ENCODE measurements around the gene LIAS. TPM values are rescaled to one million over a fixed set of nuclear protein-coding genes. Genes with fewer than 3 reads are reported as not detected.

LIAS gene
- total RNA-seq, 1 experiment from 2014 or later = 23.1 TPM

- no peak for TF ChIP-seq STAT6 (CRISPR knock-in tag; conservative IDR thresholded peaks at IDR 0.05; ENCODE audit: low read depth)
- no peak for TF ChIP-seq NR2C2 (CRISPR knock-in tag; IDR thresholded peaks at IDR 0.05)
- TF ChIP-seq, protein P1, sequence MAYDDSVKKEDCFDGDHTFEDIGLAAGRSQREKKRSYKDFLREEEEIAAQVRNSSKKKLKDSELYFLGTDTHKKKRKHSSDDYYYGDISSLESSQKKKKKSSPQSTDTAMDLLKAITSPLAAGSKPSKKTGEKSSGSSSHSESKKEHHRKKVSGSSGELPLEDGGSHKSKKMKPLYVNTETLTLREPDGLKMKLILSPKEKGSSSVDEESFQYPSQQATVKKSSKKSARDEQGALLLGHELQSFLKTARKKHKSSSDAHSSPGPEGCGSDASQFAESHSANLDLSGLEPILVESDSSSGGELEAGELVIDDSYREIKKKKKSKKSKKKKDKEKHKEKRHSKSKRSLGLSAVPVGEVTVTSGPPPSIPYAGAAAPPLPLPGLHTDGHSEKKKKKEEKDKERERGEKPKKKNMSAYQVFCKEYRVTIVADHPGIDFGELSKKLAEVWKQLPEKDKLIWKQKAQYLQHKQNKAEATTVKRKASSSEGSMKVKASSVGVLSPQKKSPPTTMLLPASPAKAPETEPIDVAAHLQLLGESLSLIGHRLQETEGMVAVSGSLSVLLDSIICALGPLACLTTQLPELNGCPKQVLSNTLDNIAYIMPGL (CRISPR knock-in tag; IDR thresholded peaks at IDR 0.05) = no peak
- TF ChIP-seq ESRRA (CRISPR knock-in tag; IDR thresholded peaks at IDR 0.05; ENCODE audit: borderline replicate concordance) = no peak
- TF ChIP-seq FOXK1 (CRISPR knock-in tag; IDR thresholded peaks at IDR 0.05) = no peak
These were observed 13.5 kb downstream of the LIAS start (continued) for GRCh38 chr4:39472396-39472795.

GRCh38 chr4:39476187-39476895 is 17.5 kb downstream of the LIAS start:
- Mint-ChIP-seq H3K4me3 (no peak overlapping the region), H3K27me3 (ENCODE audit: low read depth) (no peaks in the 10 kb centered on the region), H3K27ac (no peak overlapping the region; the same call in 1 of the 2 replicates), H3K36me3 (peaks cover 24% of the 10 kb centered on the region), H3K9me3 (no peaks in the 10 kb centered on the region), H3K4me1 (no peaks in the 10 kb centered on the region)
- no peak for DNase-seq (ENCODE audit: low spot score)
- ChIA-PET POLR2A (no interaction called here), CTCF (no interaction called here)
- no peak for ATAC-seq
- TF ChIP-seq PRRX2 (CRISPR knock-in tag; IDR thresholded peaks at IDR 0.05) = no peak
- TF ChIP-seq, protein P2, sequence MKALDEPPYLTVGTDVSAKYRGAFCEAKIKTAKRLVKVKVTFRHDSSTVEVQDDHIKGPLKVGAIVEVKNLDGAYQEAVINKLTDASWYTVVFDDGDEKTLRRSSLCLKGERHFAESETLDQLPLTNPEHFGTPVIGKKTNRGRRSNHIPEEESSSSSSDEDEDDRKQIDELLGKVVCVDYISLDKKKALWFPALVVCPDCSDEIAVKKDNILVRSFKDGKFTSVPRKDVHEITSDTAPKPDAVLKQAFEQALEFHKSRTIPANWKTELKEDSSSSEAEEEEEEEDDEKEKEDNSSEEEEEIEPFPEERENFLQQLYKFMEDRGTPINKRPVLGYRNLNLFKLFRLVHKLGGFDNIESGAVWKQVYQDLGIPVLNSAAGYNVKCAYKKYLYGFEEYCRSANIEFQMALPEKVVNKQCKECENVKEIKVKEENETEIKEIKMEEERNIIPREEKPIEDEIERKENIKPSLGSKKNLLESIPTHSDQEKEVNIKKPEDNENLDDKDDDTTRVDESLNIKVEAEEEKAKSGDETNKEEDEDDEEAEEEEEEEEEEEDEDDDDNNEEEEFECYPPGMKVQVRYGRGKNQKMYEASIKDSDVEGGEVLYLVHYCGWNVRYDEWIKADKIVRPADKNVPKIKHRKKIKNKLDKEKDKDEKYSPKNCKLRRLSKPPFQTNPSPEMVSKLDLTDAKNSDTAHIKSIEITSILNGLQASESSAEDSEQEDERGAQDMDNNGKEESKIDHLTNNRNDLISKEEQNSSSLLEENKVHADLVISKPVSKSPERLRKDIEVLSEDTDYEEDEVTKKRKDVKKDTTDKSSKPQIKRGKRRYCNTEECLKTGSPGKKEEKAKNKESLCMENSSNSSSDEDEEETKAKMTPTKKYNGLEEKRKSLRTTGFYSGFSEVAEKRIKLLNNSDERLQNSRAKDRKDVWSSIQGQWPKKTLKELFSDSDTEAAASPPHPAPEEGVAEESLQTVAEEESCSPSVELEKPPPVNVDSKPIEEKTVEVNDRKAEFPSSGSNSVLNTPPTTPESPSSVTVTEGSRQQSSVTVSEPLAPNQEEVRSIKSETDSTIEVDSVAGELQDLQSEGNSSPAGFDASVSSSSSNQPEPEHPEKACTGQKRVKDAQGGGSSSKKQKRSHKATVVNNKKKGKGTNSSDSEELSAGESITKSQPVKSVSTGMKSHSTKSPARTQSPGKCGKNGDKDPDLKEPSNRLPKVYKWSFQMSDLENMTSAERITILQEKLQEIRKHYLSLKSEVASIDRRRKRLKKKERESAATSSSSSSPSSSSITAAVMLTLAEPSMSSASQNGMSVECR (CRISPR knock-in tag; IDR thresholded peaks at IDR 0.05; ENCODE audit: borderline replicate concordance) = no peak
- no peak for TF ChIP-seq ZNF396 (CRISPR knock-in tag; IDR thresholded peaks at IDR 0.05; ENCODE audit: borderline replicate concordance)
- TF ChIP-seq, protein P3, sequence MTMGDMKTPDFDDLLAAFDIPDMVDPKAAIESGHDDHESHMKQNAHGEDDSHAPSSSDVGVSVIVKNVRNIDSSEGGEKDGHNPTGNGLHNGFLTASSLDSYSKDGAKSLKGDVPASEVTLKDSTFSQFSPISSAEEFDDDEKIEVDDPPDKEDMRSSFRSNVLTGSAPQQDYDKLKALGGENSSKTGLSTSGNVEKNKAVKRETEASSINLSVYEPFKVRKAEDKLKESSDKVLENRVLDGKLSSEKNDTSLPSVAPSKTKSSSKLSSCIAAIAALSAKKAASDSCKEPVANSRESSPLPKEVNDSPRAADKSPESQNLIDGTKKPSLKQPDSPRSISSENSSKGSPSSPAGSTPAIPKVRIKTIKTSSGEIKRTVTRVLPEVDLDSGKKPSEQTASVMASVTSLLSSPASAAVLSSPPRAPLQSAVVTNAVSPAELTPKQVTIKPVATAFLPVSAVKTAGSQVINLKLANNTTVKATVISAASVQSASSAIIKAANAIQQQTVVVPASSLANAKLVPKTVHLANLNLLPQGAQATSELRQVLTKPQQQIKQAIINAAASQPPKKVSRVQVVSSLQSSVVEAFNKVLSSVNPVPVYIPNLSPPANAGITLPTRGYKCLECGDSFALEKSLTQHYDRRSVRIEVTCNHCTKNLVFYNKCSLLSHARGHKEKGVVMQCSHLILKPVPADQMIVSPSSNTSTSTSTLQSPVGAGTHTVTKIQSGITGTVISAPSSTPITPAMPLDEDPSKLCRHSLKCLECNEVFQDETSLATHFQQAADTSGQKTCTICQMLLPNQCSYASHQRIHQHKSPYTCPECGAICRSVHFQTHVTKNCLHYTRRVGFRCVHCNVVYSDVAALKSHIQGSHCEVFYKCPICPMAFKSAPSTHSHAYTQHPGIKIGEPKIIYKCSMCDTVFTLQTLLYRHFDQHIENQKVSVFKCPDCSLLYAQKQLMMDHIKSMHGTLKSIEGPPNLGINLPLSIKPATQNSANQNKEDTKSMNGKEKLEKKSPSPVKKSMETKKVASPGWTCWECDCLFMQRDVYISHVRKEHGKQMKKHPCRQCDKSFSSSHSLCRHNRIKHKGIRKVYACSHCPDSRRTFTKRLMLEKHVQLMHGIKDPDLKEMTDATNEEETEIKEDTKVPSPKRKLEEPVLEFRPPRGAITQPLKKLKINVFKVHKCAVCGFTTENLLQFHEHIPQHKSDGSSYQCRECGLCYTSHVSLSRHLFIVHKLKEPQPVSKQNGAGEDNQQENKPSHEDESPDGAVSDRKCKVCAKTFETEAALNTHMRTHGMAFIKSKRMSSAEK (CRISPR knock-in tag; IDR thresholded peaks at IDR 0.05; ENCODE audit: borderline replicate concordance) = no peak
- TF ChIP-seq ZNF138 (CRISPR knock-in tag; conservative IDR thresholded peaks at IDR 0.05) = no peak
- TF ChIP-seq, protein P4, sequence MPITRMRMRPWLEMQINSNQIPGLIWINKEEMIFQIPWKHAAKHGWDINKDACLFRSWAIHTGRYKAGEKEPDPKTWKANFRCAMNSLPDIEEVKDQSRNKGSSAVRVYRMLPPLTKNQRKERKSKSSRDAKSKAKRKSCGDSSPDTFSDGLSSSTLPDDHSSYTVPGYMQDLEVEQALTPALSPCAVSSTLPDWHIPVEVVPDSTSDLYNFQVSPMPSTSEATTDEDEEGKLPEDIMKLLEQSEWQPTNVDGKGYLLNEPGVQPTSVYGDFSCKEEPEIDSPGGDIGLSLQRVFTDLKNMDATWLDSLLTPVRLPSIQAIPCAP (CRISPR knock-in tag; IDR thresholded peaks at IDR 0.05) = no peak
- TF ChIP-seq ESRRA (CRISPR knock-in tag; IDR thresholded peaks at IDR 0.05; ENCODE audit: borderline replicate concordance) = no peak
- TF ChIP-seq, protein P5, sequence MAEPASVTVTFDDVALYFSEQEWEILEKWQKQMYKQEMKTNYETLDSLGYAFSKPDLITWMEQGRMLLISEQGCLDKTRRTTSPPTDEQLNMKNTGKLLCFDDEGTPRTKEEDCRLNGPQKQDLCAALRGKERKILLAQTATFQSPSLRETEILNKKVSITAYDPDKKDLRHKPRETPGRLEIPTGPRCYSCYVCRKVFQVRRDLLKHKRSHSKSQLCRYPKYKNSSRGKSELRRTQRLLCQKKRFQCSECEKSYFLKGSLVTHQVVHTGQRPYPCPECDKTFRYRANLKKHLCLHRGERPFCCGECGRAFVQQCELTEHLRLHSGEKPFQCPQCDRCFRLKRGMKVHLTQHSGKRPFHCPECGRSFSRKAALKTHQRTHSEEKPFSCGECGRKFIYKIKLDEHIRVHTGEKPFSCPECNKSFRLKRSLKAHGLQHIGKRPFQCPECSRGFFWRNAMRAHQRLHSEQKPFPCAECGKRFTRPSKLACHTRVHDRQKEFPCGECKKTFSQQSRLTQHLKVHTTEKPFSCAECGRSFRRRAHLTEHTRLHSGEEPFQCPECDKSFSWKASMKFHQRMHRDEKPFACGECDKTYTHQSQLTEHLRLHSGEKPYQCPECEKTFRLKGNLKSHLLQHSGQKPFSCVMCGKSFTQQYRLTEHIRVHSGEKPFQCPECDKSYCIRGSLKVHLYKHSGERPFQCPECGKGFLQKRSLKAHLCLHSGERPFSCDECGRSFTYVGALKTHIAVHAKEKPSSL (CRISPR knock-in tag; conservative IDR thresholded peaks at IDR 0.05) = no peak
- no peak for TF ChIP-seq MXD4 (CRISPR knock-in tag; IDR thresholded peaks at IDR 0.05; ENCODE audit: borderline replicate concordance)
- no peak for TF ChIP-seq ZNF263 (CRISPR knock-in tag; IDR thresholded peaks at IDR 0.05; ENCODE audit: low read depth)
- TF ChIP-seq SMAD4 (CRISPR knock-in tag; IDR thresholded peaks at IDR 0.05) = no peak
- TF ChIP-seq EMX1 (CRISPR knock-in tag; IDR thresholded peaks at IDR 0.05) = no peak
- no peak for TF ChIP-seq CREM (CRISPR knock-in tag; IDR thresholded peaks at IDR 0.05)
